ENCODE measurements around the gene ATP2A3.

The ATP2A3 gene

GRCh38 chr17:3964203-3965117, at the start of gene ATP2A3:
TSS of gene ATP2A3 (minus strand) at chr17:3964437. CDS start at chr17:3964291, 146 bp downstream.
- no peak for TF ChIP-seq CTCF (conservative IDR thresholded peaks at IDR 0.05; ENCODE audit: low read depth, low read length)
- peak; percentile 13 for DNase-seq (ENCODE audit: low read depth)
- peak within 1 kb of the TSS; percentile 44 for H3K4me3 ChIP-seq (ENCODE audit: low read depth, low read length)

- DNase-seq (ENCODE audit: low read depth): no peak
- H3K4me3 ChIP-seq (ENCODE audit: low read depth, low read length): no peak overlapping the region
- TF ChIP-seq CTCF (conservative IDR thresholded peaks at IDR 0.05; ENCODE audit: low read depth, low read length): no peak
Measured at GRCh38 chr17:4010754-4011153, 46.5 kb upstream of the ATP2A3 start.

- no peak for TF ChIP-seq CTCF (conservative IDR thresholded peaks at IDR 0.05; ENCODE audit: low read depth, low read length)
- H3K4me3 ChIP-seq (ENCODE audit: low read depth, low read length): no peak overlapping the region
- DNase-seq (ENCODE audit: low read depth): no peak
Measured at GRCh38 chr17:4009186-4009785, 45.0 kb upstream of the ATP2A3 start.

- DNase-seq (ENCODE audit: low read depth): peak; percentile 22
- TF ChIP-seq CTCF (conservative IDR thresholded peaks at IDR 0.05; ENCODE audit: low read depth, low read length): no peak
- no peak overlapping the region for H3K4me3 ChIP-seq (ENCODE audit: low read depth, low read length)
Measured at GRCh38 chr17:4008441-4009185, 44.4 kb upstream of the ATP2A3 start.

- no peak overlapping the region for H3K4me3 ChIP-seq (ENCODE audit: low read depth, low read length)
- peak; percentile 22 for DNase-seq (ENCODE audit: low read depth)
- TF ChIP-seq CTCF (conservative IDR thresholded peaks at IDR 0.05; ENCODE audit: low read depth, low read length): peak; percentile 39
Measured at GRCh38 chr17:4008082-4008435, 43.8 kb upstream of the ATP2A3 start.

GRCh38 chr17:4007346-4008081, 43.3 kb upstream of the ATP2A3 start:
- H3K4me3 ChIP-seq (ENCODE audit: low read depth, low read length): no peak overlapping the region
- no peak for TF ChIP-seq CTCF (conservative IDR thresholded peaks at IDR 0.05; ENCODE audit: low read depth, low read length)
- DNase-seq (ENCODE audit: low read depth): no peak
